OCI-LY7 (cell line): ENCODE results near the gene PLEKHG7. TPM values are rescaled to one million over a fixed set of nuclear protein-coding genes. Genes with fewer than 3 reads are reported as not detected.

Experiments
- BruUV-seq: library from RNA; stranded (reverse); fragments of 400-500 nt; replicated peaks from 2 replicates; lab custom pipeline; 2021; lab: Mats Ljungman, UMichigan
- CTCF ChIA-PET: fragments of 300-600 bp; sonication (Branson Sonifier 250); formaldehyde crosslinking; loops from one replicate; lab custom pipeline; 2022; ENCODE audit warnings: antibody characterized with exemption; ENCODE audit not compliant: unreplicated experiment; lab: Charles Lee
- POLR2A ChIA-PET: fragments of 300-600 bp; sonication (Branson Sonifier 250); formaldehyde crosslinking; loops from one replicate; lab custom pipeline; 2022; ENCODE audit warnings: antibody characterized with exemption; lab: Charles Lee
- DNase-seq: peaks from one replicate; pipeline ENCODE4 v3.0.0-alpha.2; 2015; ENCODE audit warnings: low spot score
- H2AFZ ChIP-seq: fragments of 200-600 bp; sonication (generic), shearing (Covaris generic); 2 replicates; pipeline ENCODE4 v1.6.1; 2014; ENCODE audit warnings: mild to moderate bottlenecking, antibody characterized with exemption, low read length, moderate library complexity
- H3K27ac ChIP-seq: fragments of 200-600 bp; sonication (generic); 2 replicates; pipeline ENCODE4 v1.5.1; 2014; ENCODE audit warnings: mixed run types, low read depth, mild to moderate bottlenecking, moderate library complexity, low read length, inconsistent platforms; ENCODE audit not compliant: poor library complexity, severe bottlenecking
- H3K36me3 ChIP-seq: fragments of 200-600 bp; sonication (generic); 2 replicates; pipeline ENCODE4 v1.6.1; 2014; ENCODE audit warnings: mild to moderate bottlenecking, antibody characterized with exemption, low read length, moderate library complexity, mixed read lengths; ENCODE audit not compliant: insufficient read depth
- H3K4me1 ChIP-seq: fragments of 200-600 bp; sonication (generic); 2 replicates; pipeline ENCODE4 v1.5.1; 2014; ENCODE audit warnings: mild to moderate bottlenecking, low read length; ENCODE audit not compliant: insufficient read depth, poor library complexity, severe bottlenecking
- H3K4me2 ChIP-seq: fragments of 200-600 bp; sonication (generic); 2 replicates; pipeline ENCODE4 v1.6.1; 2014; ENCODE audit warnings: mild to moderate bottlenecking, low read length
- H3K4me3 ChIP-seq: fragments of 200-600 bp; sonication (generic); 2 replicates; pipeline ENCODE4 v1.5.1; 2014; ENCODE audit warnings: mild to moderate bottlenecking, low read depth, low read length; ENCODE audit not compliant: poor library complexity, severe bottlenecking
- H3K79me2 ChIP-seq: fragments of 200-600 bp; sonication (generic); 2 replicates; pipeline ENCODE4 v1.6.1; 2016; ENCODE audit warnings: low read depth, mild to moderate bottlenecking, low read length, moderate library complexity, mixed read lengths; ENCODE audit not compliant: insufficient read depth
- H3K9me2 ChIP-seq: fragments of 200-600 bp; sonication (generic); 2 replicates; pipeline ENCODE4 v1.6.1; 2016; ENCODE audit warnings: mild to moderate bottlenecking, low read length, mixed read lengths; ENCODE audit not compliant: insufficient read depth
- H3K9me3 ChIP-seq: fragments of 200-600 bp; sonication (generic); 2 replicates; pipeline ENCODE4 v1.6.1; 2014; ENCODE audit warnings: mild to moderate bottlenecking, mixed run types, low read length, mixed read lengths
- H4K20me1 ChIP-seq: fragments of 200-600 bp; sonication (generic); 2 replicates; pipeline ENCODE4 v1.6.1; 2014; ENCODE audit warnings: mild to moderate bottlenecking, antibody characterized with exemption, low read length, moderate library complexity, mixed read lengths; ENCODE audit not compliant: insufficient read depth
- CTCF ChIP-seq: fragments of 200-600 bp; sonication (generic); conservative IDR thresholded peaks from 2 replicates; pipeline ENCODE4 v1.5.1; 2014; ENCODE audit warnings: mild to moderate bottlenecking, antibody characterized with exemption, low read length, moderate library complexity, mixed read lengths
- EZH2phosphoT487 ChIP-seq: fragments of 200-600 bp; sonication (generic); IDR thresholded peaks from 2 replicates; pipeline ENCODE4 v1.6.1; 2018; ENCODE audit warnings: low read depth, borderline replicate concordance, mild to moderate bottlenecking, mixed run types, antibody characterized with exemption, low read length, moderate library complexity, mixed read lengths
- intact Hi-C: fragments of 100-400 bp; cut with micrococcal nuclease; formaldehyde crosslinking; loops from one replicate; pipeline ENCODE4 v1.10.0; 2022; ENCODE audit not compliant: unreplicated experiment
- total RNA-seq, 2 experiments: library from RNA; depleted of rRNA in 1 of 2; stranded (reverse); fragments of >200 nt in 1 of 2; shearing (Covaris generic) in 1 of 2; gene quantifications; 2 replicates each; pipeline ENCODE4 v1.2.3, GENCODE V29; 2014 to 2022

PLEKHG7 gene
- total RNA-seq, 2 experiments from 2014 or later = 0.29 TPM; not detected in 1

DNA sequence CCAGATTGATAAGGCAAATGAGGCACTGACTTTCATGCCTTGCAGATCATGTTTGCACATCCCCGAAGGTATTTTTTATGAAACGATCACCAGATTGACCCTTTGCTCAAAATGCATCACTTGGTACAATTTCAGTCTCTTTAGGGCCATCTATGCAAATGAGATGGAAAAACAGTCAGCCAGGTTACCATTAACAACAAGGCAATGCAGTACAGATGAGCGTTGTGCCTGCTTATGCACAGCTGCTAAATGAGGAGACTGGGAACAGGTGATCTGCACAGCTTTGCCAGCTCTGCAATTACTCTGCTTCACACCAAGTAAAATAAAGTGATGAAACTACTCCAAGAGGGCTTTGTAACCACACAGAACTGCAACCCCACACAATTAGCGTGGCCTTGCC is 26.1 kb upstream of the PLEKHG7 start:
- DNase-seq = no peak
- Histone ChIP-seq H3K27ac (no peak overlapping the region), H3K4me3 (no peak overlapping the region), H3K36me3 (no peaks in the 10 kb centered on the region), H3K4me2 (no peak overlapping the region), H3K9me2 (no peaks in the 10 kb centered on the region), H3K79me2 (no peaks in the 10 kb centered on the region), H4K20me1 (no peaks in the 10 kb centered on the region), H3K9me3 (no peaks in the 10 kb centered on the region), H3K4me1 (no peaks in the 10 kb centered on the region), H2AFZ (no peak overlapping the region)
- ChIA-PET CTCF (interaction anchor here (0.6 kb wide), 2 partner anchors 9 to 342 kb away, joined by 3 to 4 read pairs; no protein-coding TSS in a partner anchor), POLR2A (interaction anchor here (0.7 kb wide), 1 partner anchor 9 kb away, joined by 3 read pairs; no protein-coding TSS in a partner anchor)
- no peak for TF ChIP-seq EZH2phosphoT487
- TF ChIP-seq CTCF = no peak
- BruUV-seq = no TSS peak
- intact Hi-C loops = no loop called here

- TF ChIP-seq CTCF = no peak
- intact Hi-C loops = no loop called here
- H3K79me2 ChIP-seq = no peaks in the 10 kb centered on the region
- CTCF ChIA-PET = no interaction called here
- no peaks in the 10 kb centered on the region for H3K9me2 ChIP-seq
- no peaks in the 10 kb centered on the region for H3K9me3 ChIP-seq
- no peak overlapping the region for H3K4me3 ChIP-seq
- BruUV-seq = no TSS peak
- H3K4me2 ChIP-seq = no peak overlapping the region
- no peaks in the 10 kb centered on the region for H4K20me1 ChIP-seq
- POLR2A ChIA-PET = no interaction called here
- H3K27ac ChIP-seq = no peak overlapping the region
- no peak overlapping the region for H2AFZ ChIP-seq
- H3K36me3 ChIP-seq = no peaks in the 10 kb centered on the region
- H3K4me1 ChIP-seq = no peaks in the 10 kb centered on the region
- DNase-seq = no peak
These were observed 12.2 kb upstream of the PLEKHG7 start for GRCh38 chr12:92690601-92691000.

DNA sequence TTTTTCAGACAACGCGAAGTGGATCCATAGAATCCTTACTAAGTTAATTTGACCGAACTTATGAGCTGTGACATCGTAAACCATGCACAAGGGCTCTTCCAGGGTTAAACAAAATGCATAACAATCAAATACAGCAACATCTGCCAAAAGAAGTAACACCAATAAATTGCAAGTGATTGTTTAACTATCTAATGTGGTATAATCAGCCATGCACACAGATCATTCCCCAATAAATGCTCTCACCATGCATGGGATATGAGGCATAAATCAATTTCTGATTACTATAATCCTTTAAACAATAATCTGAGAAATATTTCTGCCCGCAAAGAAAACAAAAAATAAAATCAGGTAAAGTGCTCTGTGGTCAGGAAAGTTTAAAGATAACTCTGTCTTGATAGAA is 7.7 kb upstream of the PLEKHG7 start:
- no peaks in the 10 kb centered on the region for H3K36me3 ChIP-seq
- H3K4me3 ChIP-seq = no peak overlapping the region
- H3K4me2 ChIP-seq = no peak overlapping the region
- no TSS peak for BruUV-seq
- no peaks in the 10 kb centered on the region for H3K9me3 ChIP-seq
- no peaks in the 10 kb centered on the region for H3K9me2 ChIP-seq
- ChIA-PET CTCF (no interaction called here), POLR2A (no interaction called here)
- no peak for TF ChIP-seq EZH2phosphoT487
- TF ChIP-seq CTCF = no peak
- H2AFZ ChIP-seq = no peak overlapping the region
- no peak overlapping the region for H3K27ac ChIP-seq
- no peaks in the 10 kb centered on the region for H3K4me1 ChIP-seq
- DNase-seq = no peak
- intact Hi-C loops = no loop called here
- no peaks in the 10 kb centered on the region for H4K20me1 ChIP-seq
- H3K79me2 ChIP-seq = no peaks in the 10 kb centered on the region
